ENCODE data around the gene PTPN13. TPM values are rescaled to one million over a fixed set of nuclear protein-coding genes. Genes with fewer than 3 reads are reported as not detected.

PTPN13 gene
- total RNA-seq, 1 donor from 2014 or later: 66.3 TPM

DNA sequence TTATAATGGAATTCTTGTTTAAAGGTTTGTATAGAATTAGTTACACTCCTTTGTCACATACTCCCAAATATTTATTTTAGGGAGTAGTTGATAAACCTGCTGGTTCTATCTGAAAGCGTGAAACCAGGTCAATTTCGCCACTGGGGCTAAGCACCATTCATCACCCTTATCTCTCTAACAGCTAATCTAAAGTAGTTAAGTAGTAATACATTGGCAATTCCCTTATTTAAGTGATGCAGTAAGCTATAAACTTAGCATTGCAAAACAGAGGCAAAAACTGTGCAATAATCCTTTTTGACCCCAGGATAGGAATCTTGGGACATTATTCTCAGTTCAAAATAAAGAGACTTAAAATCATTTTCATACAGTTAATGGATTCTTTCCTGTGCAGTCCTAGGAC, 33.7 kb upstream of the PTPN13 start:
- no peak overlapping the region for H3K4me3 ChIP-seq
- intact Hi-C loops (cut with DNase I): no loop called here
- no peaks in the 10 kb centered on the region for H3K36me3 ChIP-seq
- H3K27ac ChIP-seq: no peak overlapping the region
- no peaks in the 10 kb centered on the region for H3K9me3 ChIP-seq
- no peaks in the 10 kb centered on the region for H3K27me3 ChIP-seq
- no peak for TF ChIP-seq POLR2AphosphoS5 (IDR thresholded peaks at IDR 0.05; ENCODE audit: insufficient read depth in 1 of 2, low read depth in 1 of 2)
- TF ChIP-seq CTCF (IDR thresholded peaks at IDR 0.05): no peak
- no peak for TF ChIP-seq POLR2A (IDR thresholded peaks at IDR 0.05)
- H3K4me1 ChIP-seq: peaks cover 11% of the 10 kb centered on the region
- no peak for DNase-seq (ENCODE audit: extremely low spot score in 2 of 2)

DNA sequence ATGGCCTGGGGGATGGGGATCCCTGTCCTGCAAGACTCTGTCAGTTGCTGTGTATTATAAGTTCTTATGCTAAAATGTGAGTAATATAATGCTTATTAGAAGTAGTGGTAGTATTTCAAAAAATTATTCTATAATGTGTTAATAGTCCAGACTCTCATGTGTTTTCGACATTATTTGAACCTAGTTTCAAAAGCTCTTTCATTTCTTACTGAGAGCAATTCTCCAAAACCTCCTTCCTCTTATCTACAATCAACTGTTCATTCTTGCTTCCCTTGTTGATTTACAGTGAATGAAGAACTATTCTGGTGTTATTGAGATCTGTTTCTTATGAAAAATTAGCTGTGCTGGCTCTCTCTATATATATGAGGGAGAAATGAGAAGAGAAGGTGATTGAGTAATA, 32.9 kb upstream of the PTPN13 start:
- Histone ChIP-seq H3K9me3 (no peaks in the 10 kb centered on the region), H3K4me1 (peaks cover 11% of the 10 kb centered on the region)

GRCh38 chr4:86563416-86563815, 30.7 kb upstream of the PTPN13 start:
- intact Hi-C loops (cut with DNase I): no loop called here
- Histone ChIP-seq H3K4me3 (no peak overlapping the region), H3K27me3 (no peaks in the 10 kb centered on the region)

More for the DNA sequence above, 32.9 kb upstream of the PTPN13 start:
- Histone ChIP-seq H3K27me3 (no peaks in the 10 kb centered on the region), H3K36me3 (no peaks in the 10 kb centered on the region), H3K4me3 (no peak overlapping the region), H3K27ac (no peak overlapping the region)
- DNase-seq (ENCODE audit: extremely low spot score in 2 of 2): no peak
- intact Hi-C loops (cut with DNase I): no loop called here
- TF ChIP-seq CTCF (IDR thresholded peaks at IDR 0.05): no peak
- TF ChIP-seq POLR2A (IDR thresholded peaks at IDR 0.05): no peak
- TF ChIP-seq POLR2AphosphoS5 (IDR thresholded peaks at IDR 0.05; ENCODE audit: insufficient read depth in 1 of 2, low read depth in 1 of 2): no peak

GRCh38 chr4:86564795-86565194, 29.3 kb upstream of the PTPN13 start:
- DNase-seq (ENCODE audit: extremely low spot score in 2 of 2): no peak
- no peak overlapping the region for H3K4me3 ChIP-seq
- intact Hi-C loops (cut with DNase I): no loop called here
- H3K27me3 ChIP-seq: no peaks in the 10 kb centered on the region
- no peak for TF ChIP-seq POLR2A (IDR thresholded peaks at IDR 0.05)
- no peak for TF ChIP-seq CTCF (IDR thresholded peaks at IDR 0.05)
- TF ChIP-seq POLR2AphosphoS5 (IDR thresholded peaks at IDR 0.05; ENCODE audit: insufficient read depth in 1 of 2, low read depth in 1 of 2): no peak
- no peaks in the 10 kb centered on the region for H3K4me1 ChIP-seq
- H3K27ac ChIP-seq: no peak overlapping the region
- H3K36me3 ChIP-seq: no peaks in the 10 kb centered on the region
- no peaks in the 10 kb centered on the region for H3K9me3 ChIP-seq

More at GRCh38 chr4:86563416-86563815, 30.7 kb upstream of the PTPN13 start:
- TF ChIP-seq POLR2AphosphoS5 (IDR thresholded peaks at IDR 0.05; ENCODE audit: insufficient read depth in 1 of 2, low read depth in 1 of 2) (no peak), CTCF (IDR thresholded peaks at IDR 0.05) (no peak), POLR2A (IDR thresholded peaks at IDR 0.05) (no peak)
- Histone ChIP-seq H3K4me1 (no peaks in the 10 kb centered on the region), H3K27ac (no peak overlapping the region), H3K9me3 (no peaks in the 10 kb centered on the region), H3K36me3 (no peaks in the 10 kb centered on the region)
- DNase-seq (ENCODE audit: extremely low spot score in 2 of 2): no peak

- DNase-seq (ENCODE audit: extremely low spot score in 2 of 2): no peak
- intact Hi-C loops (cut with DNase I): no loop called here
- Histone ChIP-seq H3K27ac (no peak overlapping the region), H3K4me1 (no peaks in the 10 kb centered on the region), H3K27me3 (no peaks in the 10 kb centered on the region), H3K9me3 (no peaks in the 10 kb centered on the region), H3K4me3 (no peak overlapping the region), H3K36me3 (no peaks in the 10 kb centered on the region)
- TF ChIP-seq POLR2AphosphoS5 (IDR thresholded peaks at IDR 0.05; ENCODE audit: insufficient read depth in 1 of 2, low read depth in 1 of 2) (no peak), CTCF (IDR thresholded peaks at IDR 0.05) (no peak), POLR2A (IDR thresholded peaks at IDR 0.05) (no peak)
These were observed 28.5 kb upstream of the PTPN13 start for GRCh38 chr4:86565651-86566050.
